Measurements from ENCODE around the gene SETD4.

DNA sequence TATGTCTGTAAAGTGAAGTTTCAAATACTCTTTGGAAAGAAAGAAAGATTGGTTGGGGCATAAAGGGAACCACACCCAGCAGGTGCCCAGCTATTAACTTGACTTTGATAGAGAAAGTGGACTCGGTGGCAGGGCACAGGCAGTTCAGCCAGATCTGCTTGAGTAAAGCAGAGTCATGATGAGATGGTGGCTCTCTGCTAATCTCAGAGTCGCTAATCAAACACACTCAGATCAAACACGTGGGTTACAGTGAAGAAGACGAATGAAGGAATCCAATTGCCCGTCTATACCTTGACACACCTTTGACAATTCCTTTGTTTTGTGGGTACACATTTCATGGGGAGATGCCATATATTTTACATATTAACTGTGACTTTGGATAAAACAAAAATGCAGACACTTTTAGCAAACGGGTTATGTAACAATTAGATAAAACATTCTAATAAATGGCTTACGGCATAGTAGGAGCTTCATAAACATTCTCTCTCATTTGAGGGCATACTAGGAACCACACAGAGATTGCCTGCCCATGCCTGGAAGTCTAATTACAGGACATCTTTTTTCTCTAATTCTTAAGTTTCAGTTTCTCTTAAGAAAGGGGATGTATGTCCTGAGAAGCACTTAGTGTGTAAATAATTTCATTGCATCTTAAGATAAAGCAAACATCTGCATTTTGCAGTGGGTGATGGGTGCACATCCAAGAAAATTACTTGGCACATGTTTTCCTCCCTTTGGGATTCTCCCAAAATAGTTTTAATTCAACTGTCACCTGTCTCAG, 16.7 kb upstream of the SETD4 start:
- no peak for TF ChIP-seq CTCF (IDR thresholded peaks at IDR 0.05; ENCODE audit: low read depth, low read length)
- no peak for TF ChIP-seq EZH2phosphoT487 (IDR thresholded peaks at IDR 0.05; ENCODE audit: low read depth)
